ENCODE data around the gene CT47A1. TPM values are rescaled to one million over a fixed set of nuclear protein-coding genes. Genes with fewer than 3 reads are reported as not detected.

CT47A1 gene
- total RNA-seq, 1 donor from 2014 or later = not detected

Other genes starting within 250 kb of the CT47A1 start
- not detected in 2 replicates for gene CT47B1, start 109.9 kb downstream of the CT47A1 start, total RNA-seq
- not detected in 2 replicates for gene CT47A11, start 48.6 kb downstream of the CT47A1 start, total RNA-seq
- not detected in 2 replicates for gene CT47A10, start 43.7 kb downstream of the CT47A1 start, total RNA-seq
- gene CT47A9, start 38.9 kb downstream of the CT47A1 start, total RNA-seq = not detected in 2 replicates
- not detected in 2 replicates for gene CT47A8, start 34.0 kb downstream of the CT47A1 start, total RNA-seq
- not detected in 2 replicates for gene CT47A7, start 29.2 kb downstream of the CT47A1 start, total RNA-seq
- not detected in 2 replicates for gene CT47A6, start 24.3 kb downstream of the CT47A1 start, total RNA-seq
- gene CT47A5, start 19.4 kb downstream of the CT47A1 start, total RNA-seq = not detected in 2 replicates
- not detected in 2 replicates for gene CT47A4, start 14.6 kb downstream of the CT47A1 start, total RNA-seq
- gene CT47A3, start 9.7 kb downstream of the CT47A1 start, total RNA-seq = not detected in 2 replicates
- gene CT47A2, start 4.8 kb downstream of the CT47A1 start, total RNA-seq = not detected in 2 replicates
- gene GLUD2, start 61.9 kb upstream of the CT47A1 start, total RNA-seq = 0.67 and 0.71 TPM in 2 replicates

All from activated T-helper 1 cell treated with anti-CD3 and anti-CD28 coated beads, Interleukin-12 subunit alpha, Interleukin-12 subunit beta, Interleukin-2, Interleukin-4 antibody, amounts not matched to agents 30 ng/mL and 10 ng/mL and 1 ng/mL, durations not matched to agents 14 hours and 24 hours and 36 hours (primary cell).